ENCODE results near the gene DOCK10.

DNA sequence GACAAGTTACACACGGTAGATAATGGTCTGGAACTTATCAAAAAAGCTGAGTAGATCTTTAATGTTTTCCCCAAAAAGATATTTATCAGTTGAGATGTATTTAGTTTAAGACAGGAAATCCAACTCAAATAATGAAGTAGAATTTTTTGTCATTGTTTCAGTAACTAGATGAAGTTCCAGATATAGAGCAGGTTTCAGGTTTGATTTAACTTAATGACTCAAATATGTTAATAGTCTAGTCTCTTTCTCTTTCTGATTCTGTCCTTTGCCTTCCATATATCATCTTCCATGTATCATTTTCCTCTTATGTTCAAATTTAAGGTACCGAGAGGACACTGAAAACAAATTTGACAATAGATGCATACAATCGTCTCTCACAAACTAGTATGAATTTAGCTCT, 23.6 kb upstream of the DOCK10 start:
- TF ChIP-seq CTCF (IDR thresholded peaks at IDR 0.05) (no peak), EZH2 (IDR thresholded peaks at IDR 0.05; ENCODE audit: borderline replicate concordance, insufficient read depth, low read depth, low read length, poor library complexity, severe bottlenecking) (no peak)
